Fibroblast of mammary gland (primary cell): ENCODE results near the gene SUN1.

Experiments used
- DNase-seq: peaks from one replicate; pipeline ENCODE4 v3.0.0-alpha.2; 2010; ENCODE audit warnings: low read depth
- H3K4me3 ChIP-seq: 2 replicates; pipeline ENCODE4 v1.5.1; 2011; ENCODE audit warnings: low read depth, mild to moderate bottlenecking, low read length, moderate library complexity; ENCODE audit not compliant: control insufficient read depth
- TF ChIP-seq, protein P1 (sequence below): conservative IDR thresholded peaks from 2 replicates; pipeline ENCODE4 v1.5.1; 2011; ENCODE audit warnings: low read depth, low read length, inconsistent platforms; ENCODE audit not compliant: control insufficient read depth, insufficient read depth

Gene SUN1

GRCh38 chr7:849145-849544 is 16.9 kb downstream of the SUN1 start:
- no peak for DNase-seq
- no peak overlapping the region for H3K4me3 ChIP-seq
- TF ChIP-seq, protein P1, sequence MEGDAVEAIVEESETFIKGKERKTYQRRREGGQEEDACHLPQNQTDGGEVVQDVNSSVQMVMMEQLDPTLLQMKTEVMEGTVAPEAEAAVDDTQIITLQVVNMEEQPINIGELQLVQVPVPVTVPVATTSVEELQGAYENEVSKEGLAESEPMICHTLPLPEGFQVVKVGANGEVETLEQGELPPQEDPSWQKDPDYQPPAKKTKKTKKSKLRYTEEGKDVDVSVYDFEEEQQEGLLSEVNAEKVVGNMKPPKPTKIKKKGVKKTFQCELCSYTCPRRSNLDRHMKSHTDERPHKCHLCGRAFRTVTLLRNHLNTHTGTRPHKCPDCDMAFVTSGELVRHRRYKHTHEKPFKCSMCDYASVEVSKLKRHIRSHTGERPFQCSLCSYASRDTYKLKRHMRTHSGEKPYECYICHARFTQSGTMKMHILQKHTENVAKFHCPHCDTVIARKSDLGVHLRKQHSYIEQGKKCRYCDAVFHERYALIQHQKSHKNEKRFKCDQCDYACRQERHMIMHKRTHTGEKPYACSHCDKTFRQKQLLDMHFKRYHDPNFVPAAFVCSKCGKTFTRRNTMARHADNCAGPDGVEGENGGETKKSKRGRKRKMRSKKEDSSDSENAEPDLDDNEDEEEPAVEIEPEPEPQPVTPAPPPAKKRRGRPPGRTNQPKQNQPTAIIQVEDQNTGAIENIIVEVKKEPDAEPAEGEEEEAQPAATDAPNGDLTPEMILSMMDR = no peak

- TF ChIP-seq, protein P1 = no peak
- no peak for DNase-seq
- no peak overlapping the region for H3K4me3 ChIP-seq
Measured at GRCh38 chr7:849781-850180, 17.5 kb downstream of the SUN1 start.

GRCh38 chr7:851204-851603 is 18.9 kb downstream of the SUN1 start:
- TF ChIP-seq, protein P1 = no peak
- H3K4me3 ChIP-seq = no peak overlapping the region
- no peak for DNase-seq

- DNase-seq = no peak
- H3K4me3 ChIP-seq = no peak overlapping the region
- TF ChIP-seq, protein P1 = no peak
Measured at GRCh38 chr7:853366-854117, 21.3 kb downstream of the SUN1 start.

DNA sequence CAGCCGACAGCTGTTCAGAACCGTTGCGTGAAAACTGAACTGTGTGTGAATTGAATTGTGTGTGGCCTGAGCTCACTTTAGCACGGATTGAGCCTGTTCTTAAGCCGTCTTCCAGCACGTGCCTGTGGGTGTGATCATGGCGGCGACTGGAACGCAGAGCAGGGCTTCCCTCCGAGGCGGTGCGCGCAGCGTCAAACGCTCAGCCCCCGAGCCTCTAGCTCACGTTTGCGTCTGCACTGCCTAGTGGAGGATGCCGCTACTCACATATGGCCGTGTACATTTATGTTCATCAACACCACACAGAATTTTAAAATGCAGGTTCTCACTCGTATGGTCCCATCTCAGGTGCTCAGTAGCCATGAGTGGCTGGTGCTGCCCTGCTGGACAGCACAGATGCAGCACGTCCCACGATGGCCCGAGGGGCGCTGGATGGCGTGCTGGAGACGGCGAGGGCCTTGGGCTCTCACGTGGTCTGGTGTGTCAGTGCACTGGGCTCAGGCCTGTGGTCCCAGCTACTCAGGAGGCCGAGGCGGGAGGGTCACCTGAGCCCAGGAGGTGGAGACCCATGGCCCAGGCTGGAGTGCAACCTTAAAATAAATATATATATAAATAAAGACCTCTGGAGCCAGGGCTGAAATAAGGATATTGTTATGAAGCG is 22.0 kb downstream of the SUN1 start:
- no peak for DNase-seq
- no peak overlapping the region for H3K4me3 ChIP-seq
- TF ChIP-seq, protein P1 = no peak

GRCh38 chr7:855686-856369 is 23.6 kb downstream of the SUN1 start:
- DNase-seq = no peak
- TF ChIP-seq, protein P1 = no peak
- H3K4me3 ChIP-seq = no peak overlapping the region
